C4-2B (cell line): Measurements from ENCODE around the gene GMDS.
"Not testable (repeated sequence)": the region's sequence is repeated elsewhere in the genome, so short reads cannot be mapped to it uniquely, and the experiment has no call there.

Experiments used
- H3K27ac ChIP-seq: fragments of 450-650 bp; 2 replicates; pipeline ENCODE4 v1.5.1; 2017
- CTCF ChIP-seq: fragments of 450-650 bp; conservative IDR thresholded peaks from 2 replicates; pipeline ENCODE4 v1.5.1; 2017; ENCODE audit warnings: mild to moderate bottlenecking
- ZFX ChIP-seq: fragments of 450-650 bp; IDR thresholded peaks from 2 replicates; pipeline ENCODE4 v1.6.1; 2017

Gene GMDS

GRCh38 chr6:1679031-1679687 is 566.2 kb downstream of the GMDS start:
- peak overlapping the region; percentile 63 for H3K27ac ChIP-seq
- TF ChIP-seq CTCF = no peak
- no peak for TF ChIP-seq ZFX

- H3K27ac ChIP-seq = no peak overlapping the region
- TF ChIP-seq CTCF = no peak
- TF ChIP-seq ZFX = no peak
Measured at GRCh38 chr6:1678201-1678600, 567.2 kb downstream of the GMDS start.

- TF ChIP-seq ZFX (no peak), CTCF (no peak)
- H3K27ac ChIP-seq = no peak overlapping the region
Measured at GRCh38 chr6:1672379-1672778, 573.0 kb downstream of the GMDS start.

- no peak for TF ChIP-seq CTCF
- TF ChIP-seq ZFX = no peak
- H3K27ac ChIP-seq = no peak overlapping the region
Measured at GRCh38 chr6:1670711-1671462, 574.5 kb downstream of the GMDS start.

- no peak overlapping the region for H3K27ac ChIP-seq
- no peak for TF ChIP-seq CTCF
- TF ChIP-seq ZFX = no peak
Measured at GRCh38 chr6:1669996-1670395, 575.4 kb downstream of the GMDS start.

- H3K27ac ChIP-seq = not testable (repeated sequence)
Measured at GRCh38 chr6:1668456-1668855, 576.9 kb downstream of the GMDS start.

- H3K27ac ChIP-seq = no peak overlapping the region
- TF ChIP-seq CTCF (no peak), ZFX (no peak)
Measured at GRCh38 chr6:1667805-1668175, 577.6 kb downstream of the GMDS start.
